Neuronal stem cell (in vitro differentiated cells): ENCODE results near the gene KAT14.
"Not testable (repeated sequence)": the region's sequence is repeated elsewhere in the genome, so short reads cannot be mapped to it uniquely, and the experiment has no call there.

ENCODE experiments used
- DNase-seq: peaks from one replicate; pipeline ENCODE4 v3.0.0-alpha.2; 2013; ENCODE audit warnings: low spot score
- H2AFZ ChIP-seq: one replicate; pipeline ENCODE4 v1.6.1; 2013; ENCODE audit warnings: mild to moderate bottlenecking, low read length, inconsistent platforms
- H2AK5ac ChIP-seq: 2 replicates; pipeline ENCODE4 v1.6.1; 2013; ENCODE audit warnings: low read depth, mild to moderate bottlenecking, inconsistent platforms, low read length, moderate library complexity, mixed read lengths
- H2BK120ac ChIP-seq: 2 replicates; pipeline ENCODE4 v1.6.1; 2013; ENCODE audit warnings: low read depth, mild to moderate bottlenecking, inconsistent platforms, low read length, moderate library complexity, mixed read lengths
- H2BK12ac ChIP-seq: one replicate; pipeline ENCODE4 v1.6.1; 2013; ENCODE audit warnings: low read length, inconsistent platforms
- H2BK15ac ChIP-seq: 2 replicates; pipeline ENCODE4 v1.6.1; 2013; ENCODE audit warnings: mild to moderate bottlenecking, low read length, inconsistent platforms, mixed read lengths
- H2BK5ac ChIP-seq: one replicate; pipeline ENCODE4 v1.6.1; 2013; ENCODE audit warnings: inconsistent platforms, mild to moderate bottlenecking, low read length, moderate library complexity
- H3K14ac ChIP-seq: one replicate; pipeline ENCODE4 v1.6.1; 2013; ENCODE audit warnings: low read length, inconsistent platforms
- H3K18ac ChIP-seq: 2 replicates; pipeline ENCODE4 v1.6.1; 2013; ENCODE audit warnings: low read length, inconsistent platforms
- H3K23ac ChIP-seq: 2 replicates; pipeline ENCODE4 v1.6.1; 2013; ENCODE audit warnings: low read depth, mild to moderate bottlenecking, mixed read lengths, low read length, inconsistent platforms; ENCODE audit not compliant: poor library complexity
- H3K27ac ChIP-seq: replicated peaks from 3 replicates; pipeline ENCODE4 v1.5.1; 2013; ENCODE audit warnings: low read length, inconsistent platforms
- H3K27me3 ChIP-seq, 3 experiments: 2 replicates each; pipeline ENCODE4 v1.6.1; 2013; ENCODE audit warnings: low read length in 3 of 3, mild to moderate bottlenecking in 2 of 3, inconsistent platforms in 1 of 3, low read depth in 1 of 3, mixed read lengths in 1 of 3, moderate library complexity in 1 of 3; ENCODE audit not compliant: control insufficient read depth in 3 of 3, insufficient read depth in 3 of 3
- H3K36me3 ChIP-seq, 2 donors: replicated peaks in 1 of 2; 2 replicates each; pipeline ENCODE4 v1.6.1; 2013; ENCODE audit warnings: low read length in 2 of 2; ENCODE audit not compliant: control insufficient read depth in 2 of 2, insufficient read depth in 2 of 2
- H3K4ac ChIP-seq: 2 replicates; pipeline ENCODE4 v1.6.1; 2013; ENCODE audit warnings: inconsistent platforms, mild to moderate bottlenecking, low read length, moderate library complexity
- H3K4me1 ChIP-seq, 2 donors: 1 replicate in 1 of 2; 2 replicates in 1 of 2; pipeline ENCODE4 v1.6.1; 2013; ENCODE audit warnings: low read length in 2 of 2, low read depth in 1 of 2; ENCODE audit not compliant: control insufficient read depth in 2 of 2, insufficient read depth in 1 of 2
- H3K4me2 ChIP-seq: one replicate; pipeline ENCODE4 v1.6.1; 2013; ENCODE audit warnings: mild to moderate bottlenecking, low read length, inconsistent platforms; ENCODE audit not compliant: insufficient read depth, poor library complexity, severe bottlenecking
- H3K4me3 ChIP-seq, 2 donors: 2 replicates each; pipeline ENCODE4 v1.5.1; 2013; ENCODE audit warnings: low read length in 2 of 2, mild to moderate bottlenecking in 2 of 2, inconsistent platforms in 1 of 2, moderate library complexity in 1 of 2
- H3K79me1 ChIP-seq: one replicate; pipeline ENCODE4 v1.6.1; 2013; ENCODE audit warnings: low read depth, mild to moderate bottlenecking, inconsistent platforms, low read length, moderate library complexity
- H3K9ac ChIP-seq: one replicate; pipeline ENCODE4 v1.6.1; 2013; ENCODE audit warnings: mild to moderate bottlenecking, low read depth, low read length, inconsistent platforms; ENCODE audit not compliant: poor library complexity
- H3K9me3 ChIP-seq, 2 donors: replicated peaks in 1 of 2; 2 replicates each; pipeline versions ENCODE3 to v1.6.1; 2013; ENCODE audit warnings: low read length in 2 of 2, mild to moderate bottlenecking in 2 of 2, inconsistent platforms in 1 of 2, low read depth in 1 of 2, mixed read lengths in 1 of 2, moderate library complexity in 1 of 2; ENCODE audit not compliant: control insufficient read depth in 2 of 2, insufficient read depth in 1 of 2
- H4K8ac ChIP-seq: one replicate; pipeline ENCODE4 v1.6.1; 2013; ENCODE audit warnings: low read depth, mild to moderate bottlenecking, inconsistent platforms, low read length, moderate library complexity
- H4K91ac ChIP-seq: one replicate; pipeline ENCODE4 v1.6.1; 2013; ENCODE audit warnings: low read length, low read depth, mild to moderate bottlenecking, inconsistent platforms; ENCODE audit not compliant: poor library complexity
- WGBS, 2 donors: extraction: QIAGEN DNeasy Blood & Tissue Kit; methylation state at CpG; one replicate each; pipeline ENCODE4 v1.1.7; 2013; ENCODE audit warnings: missing lambda C conversion rate in 2 of 2, mixed read lengths in 1 of 2; ENCODE audit not compliant: insufficient read length in 2 of 2, insufficient replicate concordance in 1 of 2; ENCODE audit errors: extremely low coverage in 2 of 2; 5-methylcytosine and 5-hydroxymethylcytosine counted together

Gene KAT14

DNA sequence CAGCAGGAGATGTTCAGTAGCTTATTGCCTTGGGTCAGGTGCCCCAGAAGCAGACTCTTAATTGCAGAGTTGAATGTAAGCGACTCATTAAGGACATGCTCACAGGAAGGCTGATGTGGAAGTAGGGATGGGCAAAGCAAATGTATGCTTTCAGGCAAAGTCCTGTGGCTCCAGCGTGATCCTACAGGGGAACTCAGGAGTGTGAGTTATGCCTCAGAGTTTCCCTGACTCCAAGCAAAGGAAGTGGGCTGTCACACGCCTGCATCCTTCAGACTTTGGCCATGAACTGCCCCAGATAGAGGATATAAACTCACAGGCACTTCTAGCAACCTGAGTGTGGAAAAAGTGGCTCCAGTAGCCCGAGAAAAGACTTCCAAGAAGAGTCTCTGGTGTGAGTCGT is 85.7 kb downstream of the KAT14 start:
- H2AFZ ChIP-seq = no peak overlapping the region
- no peak overlapping the region for H3K27ac ChIP-seq

DNA sequence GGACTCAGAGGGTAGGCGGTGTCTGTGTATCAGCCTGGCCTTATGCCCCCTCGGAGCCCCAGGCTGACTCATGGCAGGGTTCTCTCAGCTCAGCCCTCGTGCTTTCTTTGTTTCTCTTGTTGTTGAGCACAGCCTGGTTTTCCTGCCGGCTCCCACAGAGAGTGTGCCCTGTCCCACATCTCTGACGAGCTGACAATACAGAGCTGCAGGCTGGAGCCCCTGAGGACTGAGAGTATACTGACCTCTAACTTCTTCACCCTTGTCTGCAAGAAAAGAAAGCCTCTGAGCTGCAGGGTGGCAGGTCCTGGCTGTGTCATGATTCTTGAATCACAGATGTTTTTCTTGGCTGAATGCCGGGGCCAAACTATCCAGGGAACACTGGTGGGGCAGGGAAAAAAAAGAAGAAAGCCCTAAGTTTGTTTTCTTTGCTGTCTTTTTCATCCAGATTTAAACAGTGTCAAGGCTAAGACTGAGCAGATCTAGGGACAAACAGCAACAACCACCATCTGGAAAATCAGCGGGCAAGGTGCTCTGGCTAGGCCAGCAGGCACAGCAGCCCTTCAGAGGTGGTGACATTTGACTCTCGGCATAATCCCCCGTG is 87.4 kb downstream of the KAT14 start:
- Histone ChIP-seq H3K79me1 (no peaks in the 10 kb centered on the region), H3K36me3 (no peaks in the 10 kb centered on the region), H2AK5ac (no peak overlapping the region), H3K4me3 (no peak overlapping the region), H3K4me2 (no peak overlapping the region), H3K27ac (peak overlapping the region; percentile 70), H2BK15ac (no peak overlapping the region), H3K9ac (no peak overlapping the region), H2BK12ac (no peak overlapping the region), H3K4ac (no peak overlapping the region), H3K27me3 (peaks cover 0 to 45% (median 0%) of the 10 kb centered on the region in 3 experiments), H3K18ac (peak overlapping the region; percentile 4), H2AFZ (no peak overlapping the region), H2BK5ac (no peak overlapping the region), H3K23ac (no peak overlapping the region), H3K14ac (no peak overlapping the region), H3K9me3 (peaks cover 2 to 12% of the 10 kb centered on the region in 2 donors), H4K8ac (no peak overlapping the region), H4K91ac (no peak overlapping the region), H3K4me1 (peaks cover 14 to 22% of the 10 kb centered on the region in 2 donors), H2BK120ac (no peak overlapping the region)
- WGBS, 2 donors = no CpG with 5 or more reads among the region's 9 CpGs
- DNase-seq = peak; percentile 67

More for the DNA sequence above, 85.7 kb downstream of the KAT14 start:
- Histone ChIP-seq H3K4me1 (peaks cover 14 to 22% of the 10 kb centered on the region in 2 donors), H3K23ac (no peak overlapping the region), H2BK12ac (no peak overlapping the region), H3K36me3 (no peaks in the 10 kb centered on the region), H3K4me2 (no peak overlapping the region), H2BK120ac (no peak overlapping the region), H3K14ac (no peak overlapping the region), H3K27me3 (peaks cover 0 to 49% (median 0%) of the 10 kb centered on the region in 3 experiments), H3K9ac (no peak overlapping the region), H2AK5ac (no peak overlapping the region), H3K9me3 (peaks cover 2 to 15% of the 10 kb centered on the region in 2 donors), H4K91ac (no peak overlapping the region), H3K79me1 (no peaks in the 10 kb centered on the region), H3K4me3 (no peak overlapping the region), H2BK15ac (no peak overlapping the region), H2BK5ac (no peak overlapping the region), H3K4ac (no peak overlapping the region), H4K8ac (no peak overlapping the region), H3K18ac (no peak overlapping the region)
- no CpG with 5 or more reads among the region's 5 CpGs for WGBS, 2 donors
- DNase-seq = no peak

DNA sequence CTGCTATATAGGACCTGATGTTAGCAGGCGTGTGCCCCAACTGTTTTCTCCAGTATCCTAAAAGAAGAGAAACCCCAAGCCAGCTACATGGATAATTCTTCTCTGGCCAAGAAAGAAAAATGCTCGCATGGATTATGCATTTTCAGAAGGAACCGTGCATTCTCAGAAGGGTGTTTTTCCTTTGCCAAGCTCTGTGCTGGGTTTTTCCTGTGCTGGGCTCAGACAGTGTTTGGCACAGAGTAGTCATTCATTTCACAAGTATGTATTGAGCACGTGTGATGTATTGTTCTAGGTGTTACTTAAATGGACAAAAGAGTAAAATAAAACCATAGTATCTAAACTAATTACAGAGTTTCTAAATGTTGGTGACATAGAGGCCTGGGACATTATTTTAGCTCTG is 88.0 kb downstream of the KAT14 start:
- Histone ChIP-seq H4K91ac (no peak overlapping the region), H3K27ac (peak overlapping the region; percentile 70), H2BK15ac (no peak overlapping the region), H4K8ac (no peak overlapping the region), H3K4me2 (no peak overlapping the region), H3K79me1 (no peaks in the 10 kb centered on the region), H3K14ac (no peak overlapping the region), H2BK5ac (no peak overlapping the region), H3K18ac (peak overlapping the region; percentile 4), H3K9me3 (peaks cover 2 to 12% of the 10 kb centered on the region in 2 donors), H2AFZ (no peak overlapping the region), H2BK12ac (no peak overlapping the region), H2BK120ac (no peak overlapping the region), H3K9ac (no peak overlapping the region), H3K23ac (no peak overlapping the region), H3K4me1 (peaks cover 14 to 22% of the 10 kb centered on the region in 2 donors), H3K27me3 (peaks cover 0 to 45% (median 0%) of the 10 kb centered on the region in 3 experiments), H2AK5ac (no peak overlapping the region), H3K4me3 (no peak overlapping the region), H3K4ac (no peak overlapping the region), H3K36me3 (no peaks in the 10 kb centered on the region)
- no peak for DNase-seq
- WGBS, 2 donors = no CpG with 5 or more reads among the region's 4 CpGs

DNA sequence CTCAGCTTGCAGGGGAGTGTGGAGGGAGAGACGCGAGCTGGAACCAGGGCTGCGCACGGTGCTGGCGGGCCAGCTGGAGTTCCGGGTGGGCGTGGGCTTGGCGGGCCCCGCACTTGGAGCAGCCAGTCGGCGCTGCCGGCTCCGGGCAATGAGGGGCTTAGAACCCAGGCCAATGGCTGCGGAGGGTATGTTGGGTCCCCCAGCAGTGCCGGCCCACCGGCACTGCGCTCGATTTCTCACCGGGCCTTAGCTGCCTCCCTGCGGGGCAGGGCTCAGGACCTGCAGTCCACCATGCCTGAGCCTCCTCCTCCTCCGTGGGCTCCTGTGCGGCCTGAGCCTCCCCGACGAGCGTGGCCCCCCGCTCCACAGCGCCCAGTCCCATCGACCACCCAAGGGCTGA is 89.1 kb downstream of the KAT14 start:
- not testable (repeated sequence) for H3K4me2 ChIP-seq
- peak overlapping the region; percentile 17 for H3K14ac ChIP-seq

More for the DNA sequence above, 89.1 kb downstream of the KAT14 start:
- Histone ChIP-seq H3K4me1 (peaks cover 15 to 22% of the 10 kb centered on the region in 2 donors), H3K27me3 (peaks cover 0 to 36% (median 0%) of the 10 kb centered on the region in 3 experiments), H3K9me3 (peaks cover 2 to 12% of the 10 kb centered on the region in 2 donors), H2BK12ac (peak overlapping the region; percentile 96), H2AK5ac (peak overlapping the region; percentile 52), H3K18ac (peak overlapping the region; percentile 13), H3K23ac (peak overlapping the region; percentile 65)
- not testable (repeated sequence) for H2BK5ac ChIP-seq, H3K9ac ChIP-seq, H4K8ac ChIP-seq, H2BK15ac ChIP-seq, H3K36me3 ChIP-seq, H2AFZ ChIP-seq, H3K4ac ChIP-seq, H3K79me1 ChIP-seq, H2BK120ac ChIP-seq, H4K91ac ChIP-seq, DNase-seq, H3K4me3 ChIP-seq, H3K27ac ChIP-seq
- no CpG with 5 or more reads among the region's 28 CpGs for WGBS, 2 donors
